GM13976 (cell line): ENCODE results near the gene TXNIP.

Experiments used
- DNase-seq: peaks from one replicate; pipeline ENCODE4 v3.0.0; 2012; ENCODE audit warnings: low spot score
- CTCF ChIP-seq: IDR thresholded peaks from 2 replicates; pipeline ENCODE4 v1.5.1; 2012; ENCODE audit warnings: borderline replicate concordance, mild to moderate bottlenecking; ENCODE audit not compliant: insufficient read depth; ENCODE audit errors: extremely low read depth, missing control alignments, control extremely low read depth
- in situ Hi-C: fragments of 300-500 bp; cut with MboI; formaldehyde crosslinking; loops from one replicate; pipeline ENCODE4 v1.12.0; 2022; ENCODE audit warnings: low sequenced_read_pairs, mixed read lengths, inconsistent platforms; ENCODE audit not compliant: unreplicated experiment

Gene TXNIP

GRCh38 chr1:145957443-145958319, 38.7 kb downstream of the TXNIP start, which contains the start of gene LIX1L:
Gene LIX1L (minus strand): TSS chr1:145958017. CDS start chr1:145957927, 90 bp downstream.
- peak; percentile 94 for DNase-seq
- no peak for TF ChIP-seq CTCF

GRCh38 chr1:145956781-145957442, 39.5 kb downstream of the TXNIP start:
- in situ Hi-C loops, result no loop called here
- TF ChIP-seq CTCF, result no peak
- no peak for DNase-seq

More at GRCh38 chr1:145957443-145958319, 38.7 kb downstream of the TXNIP start, which contains the start of gene LIX1L:
- in situ Hi-C loops, result no loop called here

- in situ Hi-C loops, result no loop called here
- no peak for DNase-seq
- TF ChIP-seq CTCF, result no peak
These were observed 40.0 kb downstream of the TXNIP start for GRCh38 chr1:145956361-145956760.

GRCh38 chr1:145955436-145955835, 40.9 kb downstream of the TXNIP start:
- TF ChIP-seq CTCF, result no peak
- DNase-seq, result no peak
- in situ Hi-C loops, result no loop called here

GRCh38 chr1:145953861-145954260, 42.5 kb downstream of the TXNIP start:
- no peak for TF ChIP-seq CTCF
- in situ Hi-C loops, result no loop called here

GRCh38 chr1:145952903-145953302, 43.5 kb downstream of the TXNIP start:
- in situ Hi-C loops, result no loop called here
- TF ChIP-seq CTCF, result no peak
- no peak for DNase-seq

More at GRCh38 chr1:145953861-145954260, 42.5 kb downstream of the TXNIP start:
- DNase-seq, result no peak
